HEK293 (cell line): Measurements from ENCODE around the gene IRF8.

ENCODE experiments used
- EGR2 ChIP-seq: fragments of 450-650 bp; formaldehyde crosslinking; IDR thresholded peaks from 2 replicates; pipeline ENCODE4 v1.5.1; 2016; ENCODE audit warnings: low read depth, missing biosample characterization, missing genetic modification characterization
- KLF7 ChIP-seq: fragments of 450-650 bp; formaldehyde crosslinking; IDR thresholded peaks from 2 replicates; pipeline ENCODE4 v1.5.1; 2016; ENCODE audit warnings: missing biosample characterization, missing genetic modification characterization, borderline replicate concordance
- TRIM28 ChIP-seq: IDR thresholded peaks from 2 replicates; pipeline ENCODE4 v1.6.1; 2011; ENCODE audit warnings: low read length, control low read depth, borderline replicate concordance
- ZNF324 ChIP-seq: fragments of 450-650 bp; formaldehyde crosslinking; IDR thresholded peaks from 2 replicates; pipeline ENCODE4 v1.5.1; 2016; ENCODE audit warnings: missing biosample characterization, missing genetic modification characterization
- ZNF513 ChIP-seq: fragments of 450-650 bp; IDR thresholded peaks from 2 replicates; pipeline ENCODE4 v1.5.1; 2018; ENCODE audit warnings: missing biosample characterization, missing genetic modification characterization
- ZNF792 ChIP-seq: fragments of 450-650 bp; formaldehyde crosslinking; IDR thresholded peaks from 2 replicates; pipeline ENCODE4 v1.5.1; 2016; ENCODE audit warnings: missing biosample characterization, missing genetic modification characterization
- ZSCAN23 ChIP-seq: fragments of 450-650 bp; formaldehyde crosslinking; IDR thresholded peaks from 2 replicates; pipeline ENCODE4 v1.5.1; 2016; ENCODE audit warnings: missing biosample characterization, missing genetic modification characterization

Gene IRF8

GRCh38 chr16:85970738-85971137 lies 71.8 kb downstream of the IRF8 start (continued):
- TF ChIP-seq ZNF513 (tag by site-specific recombination) (no peak), TRIM28 (no peak), EGR2 (tag by site-specific recombination) (no peak), ZSCAN23 (tag by site-specific recombination) (no peak), ZNF792 (tag by site-specific recombination) (no peak), ZNF324 (tag by site-specific recombination) (no peak), KLF7 (tag by site-specific recombination) (no peak)
